Mesendoderm (in vitro differentiated cells): ENCODE data around the gene BOK.
"Not testable (repeated sequence)": the region's sequence is repeated elsewhere in the genome, so short reads cannot be mapped to it uniquely, and the experiment has no call there.

Source experiments
- DNase-seq: peaks from one replicate; pipeline ENCODE4 v3.0.0; 2013
- H2AK5ac ChIP-seq: 2 replicates; pipeline ENCODE4 v1.6.1; 2013; ENCODE audit warnings: low read length, inconsistent platforms
- H2BK120ac ChIP-seq: 2 replicates; pipeline ENCODE4 v1.6.1; 2013; ENCODE audit warnings: low read depth, mild to moderate bottlenecking, low read length, moderate library complexity, mixed read lengths
- H2BK15ac ChIP-seq: replicated peaks from 2 replicates; pipeline ENCODE4 v1.6.1; 2013; ENCODE audit warnings: low read depth, mild to moderate bottlenecking, moderate library complexity
- H2BK5ac ChIP-seq: 2 replicates; pipeline ENCODE4 v1.6.1; 2013; ENCODE audit warnings: low read length, inconsistent platforms
- H3K18ac ChIP-seq: 2 replicates; pipeline ENCODE4 v1.6.1; 2013; ENCODE audit warnings: mild to moderate bottlenecking, low read length, mixed read lengths
- H3K23ac ChIP-seq: one replicate; pipeline ENCODE4 v1.6.1; 2013; ENCODE audit warnings: low read length
- H3K27ac ChIP-seq: 2 replicates; pipeline ENCODE4 v1.5.1; 2013; ENCODE audit warnings: low read depth, mild to moderate bottlenecking, inconsistent platforms, low read length, moderate library complexity
- H3K27me3 ChIP-seq: 2 replicates; pipeline ENCODE4 v1.6.1; 2013; ENCODE audit warnings: low read length, control low read depth, mild to moderate bottlenecking, inconsistent platforms; ENCODE audit not compliant: insufficient read depth, poor library complexity
- H3K36me3 ChIP-seq: 2 replicates; pipeline ENCODE4 v1.6.1; 2013; ENCODE audit warnings: low read length, inconsistent platforms; ENCODE audit not compliant: control insufficient read depth, insufficient read depth
- H3K4ac ChIP-seq: one replicate; pipeline ENCODE4 v1.6.1; 2013; ENCODE audit warnings: low read depth, mild to moderate bottlenecking, low read length, moderate library complexity
- H3K4me1 ChIP-seq: 2 replicates; pipeline ENCODE4 v1.6.1; 2013; ENCODE audit warnings: low read depth, low read length, inconsistent platforms; ENCODE audit not compliant: control insufficient read depth
- H3K4me2 ChIP-seq: 2 replicates; pipeline ENCODE4 v1.6.1; 2013; ENCODE audit warnings: low read length
- H3K4me3 ChIP-seq: 2 replicates; pipeline ENCODE4 v1.5.1; 2013; ENCODE audit warnings: mild to moderate bottlenecking, low read length
- H3K56ac ChIP-seq: one replicate; pipeline ENCODE4 v1.6.1; 2013; ENCODE audit warnings: low read length
- H3K79me1 ChIP-seq: 2 replicates; pipeline ENCODE4 v1.6.1; 2013; ENCODE audit warnings: low read length, inconsistent platforms
- H3K79me2 ChIP-seq: 2 replicates; pipeline ENCODE4 v1.6.1; 2013; ENCODE audit warnings: mild to moderate bottlenecking, low read length; ENCODE audit not compliant: control insufficient read depth, insufficient read depth
- H3K9ac ChIP-seq: 2 replicates; pipeline ENCODE4 v1.6.1; 2013; ENCODE audit warnings: low read length, inconsistent platforms
- H4K5ac ChIP-seq: one replicate; pipeline ENCODE4 v1.6.1; 2013; ENCODE audit warnings: low read length
- H4K8ac ChIP-seq: one replicate; pipeline ENCODE4 v1.6.1; 2013; ENCODE audit warnings: low read depth, mild to moderate bottlenecking, control low read depth, low read length, moderate library complexity
- WGBS: extraction: QIAGEN DNeasy Blood & Tissue Kit; methylation state at CpG from one replicate; pipeline ENCODE4 v1.1.7; 2013; ENCODE audit warnings: low lambda C conversion rate, missing lambda C conversion rate; ENCODE audit not compliant: insufficient coverage; ENCODE audit errors: extremely low coverage; 5-methylcytosine and 5-hydroxymethylcytosine counted together

BOK gene

DNA sequence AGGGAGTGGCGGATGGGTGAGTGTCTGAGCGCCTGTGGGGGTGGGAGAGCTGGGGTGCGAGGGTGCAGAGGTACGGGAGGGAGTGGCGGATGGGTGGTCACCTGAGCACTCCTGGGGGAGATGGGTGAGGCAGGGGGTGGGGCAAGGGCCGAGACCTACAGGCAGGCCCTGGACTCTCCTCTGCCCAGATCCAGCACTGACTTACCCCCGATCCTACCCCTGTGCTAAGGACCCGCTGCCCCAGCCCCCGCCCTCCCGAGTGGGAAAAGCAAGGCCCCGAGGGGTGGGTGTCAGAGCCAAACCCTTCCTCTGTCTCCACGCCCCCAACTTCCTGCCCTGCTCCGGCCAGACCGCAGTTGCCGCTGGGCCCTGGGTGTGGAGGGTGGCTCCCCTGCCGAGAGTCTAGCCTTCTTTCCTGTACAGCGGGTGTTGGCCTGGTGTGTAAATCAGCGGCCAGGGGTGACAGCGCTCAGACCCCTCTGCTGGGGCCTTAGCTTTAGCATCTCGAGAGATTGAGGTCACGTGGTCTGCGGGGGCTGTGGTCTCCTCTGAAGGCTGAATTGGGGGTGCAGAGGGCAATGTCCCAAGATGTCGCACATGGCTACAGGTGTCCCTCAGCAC lies 12.5 kb downstream of the BOK start:
- no peaks in the 10 kb centered on the region for H3K36me3 ChIP-seq
- H3K4me3 ChIP-seq: no peak overlapping the region
- H2BK120ac ChIP-seq: no peak overlapping the region
- H2BK5ac ChIP-seq: no peak overlapping the region
- H3K79me2 ChIP-seq: no peaks in the 10 kb centered on the region
- no peak overlapping the region for H3K23ac ChIP-seq
- no peak overlapping the region for H2AK5ac ChIP-seq
- no peak overlapping the region for H4K5ac ChIP-seq
- H3K4me2 ChIP-seq: no peak overlapping the region
- H3K4ac ChIP-seq: no peak overlapping the region
- no peak overlapping the region for H3K9ac ChIP-seq
- WGBS: no CpG with 5 or more reads among the region's 23 CpGs
- H4K8ac ChIP-seq: no peak overlapping the region
- no peak overlapping the region for H3K18ac ChIP-seq
- H3K56ac ChIP-seq: no peak overlapping the region
- H3K27ac ChIP-seq: no peak overlapping the region
- no peaks in the 10 kb centered on the region for H3K27me3 ChIP-seq
- peaks cover 2% of the 10 kb centered on the region for H3K79me1 ChIP-seq
- no peak overlapping the region for H2BK15ac ChIP-seq
- no peaks in the 10 kb centered on the region for H3K4me1 ChIP-seq
- DNase-seq: no peak

DNA sequence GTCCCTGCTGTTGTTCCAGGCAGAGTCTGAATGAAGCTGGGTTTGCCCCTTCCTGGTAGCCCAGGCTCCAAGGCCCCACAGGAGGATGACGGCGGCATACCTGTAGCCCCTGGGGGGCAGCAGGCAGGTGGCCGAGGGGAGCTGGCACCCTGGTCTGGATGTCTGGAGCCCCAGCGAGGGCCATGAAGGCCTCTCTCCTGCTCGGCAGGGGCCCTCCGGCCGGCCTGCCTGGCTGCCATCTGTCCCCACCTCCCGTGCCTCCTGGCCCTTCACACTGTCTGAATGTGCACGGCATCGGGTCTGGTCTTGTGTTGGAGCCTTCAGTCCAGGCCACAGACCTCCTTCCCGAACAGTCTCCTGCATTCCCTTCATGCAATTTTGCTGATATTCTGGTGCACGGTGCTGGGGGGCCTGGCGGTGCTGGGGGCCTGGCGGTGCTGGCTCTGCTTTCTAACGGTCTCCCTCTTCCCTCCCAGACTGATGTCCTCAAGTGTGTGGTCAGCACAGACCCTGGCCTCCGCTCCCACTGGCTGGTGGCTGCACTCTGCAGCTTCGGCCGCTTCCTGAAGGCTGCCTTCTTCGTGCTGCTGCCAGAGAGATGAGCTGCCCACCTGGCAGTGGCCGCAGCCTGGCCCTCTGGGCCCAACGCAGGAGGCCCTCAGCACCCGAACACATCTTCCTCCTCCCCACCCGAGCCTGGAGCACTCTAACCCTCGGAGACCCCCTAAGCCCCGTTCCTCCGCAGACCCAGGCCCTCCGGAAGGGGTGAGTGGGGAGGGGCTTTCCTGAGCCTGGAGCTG lies 13.5 kb downstream of the BOK start:
- no CpG with 5 or more reads among the region's 27 CpGs for WGBS
- H2BK5ac ChIP-seq: no peak overlapping the region

DNA sequence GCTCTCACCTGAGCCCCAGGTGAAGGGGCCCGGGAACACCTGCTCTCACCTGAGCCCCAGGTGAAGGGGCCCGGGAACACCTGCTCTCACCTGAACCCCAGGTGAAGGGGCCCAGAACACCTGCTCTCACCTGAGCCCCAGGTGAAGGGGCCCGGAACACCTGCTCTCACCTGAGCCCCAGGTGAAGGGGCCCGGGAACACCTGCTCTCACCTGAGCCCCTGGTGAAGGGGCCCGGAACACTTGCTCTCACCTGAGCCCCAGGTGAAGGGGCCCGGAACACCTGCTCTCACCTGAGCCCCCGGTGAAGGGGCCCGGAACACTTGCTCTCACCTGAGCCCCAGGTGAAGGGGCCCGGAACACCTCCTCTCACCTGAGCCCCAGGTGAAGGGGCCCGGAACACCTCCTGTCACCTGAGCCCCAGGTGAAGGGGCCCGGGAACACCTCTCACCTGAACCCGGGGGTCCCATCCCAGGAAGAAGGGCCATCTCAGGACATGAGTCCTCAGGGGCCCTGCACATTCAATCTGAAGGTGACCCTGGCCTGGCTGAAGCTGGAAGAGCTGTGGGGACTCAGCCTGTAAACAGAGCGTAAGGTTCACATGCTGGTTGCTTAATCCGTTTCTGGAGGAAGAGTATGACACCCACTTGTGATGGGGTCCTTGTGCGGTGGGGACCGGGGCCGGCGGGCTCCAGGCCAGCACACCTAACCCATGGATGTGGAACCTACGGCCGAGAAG lies 14.5 kb downstream of the BOK start:
- H4K8ac ChIP-seq, H3K27me3 ChIP-seq, H3K9ac ChIP-seq, H3K4me3 ChIP-seq, DNase-seq, H3K79me2 ChIP-seq, H2BK5ac ChIP-seq, H3K23ac ChIP-seq, H2BK15ac ChIP-seq, H3K4ac ChIP-seq, H3K4me1 ChIP-seq, H4K5ac ChIP-seq, H3K4me2 ChIP-seq, H3K18ac ChIP-seq, H3K79me1 ChIP-seq, H2BK120ac ChIP-seq, H3K56ac ChIP-seq, H3K27ac ChIP-seq, H3K36me3 ChIP-seq, H2AK5ac ChIP-seq: not testable (repeated sequence)
- WGBS: no CpG with 5 or more reads among the region's 20 CpGs

More for the DNA sequence above, 13.5 kb downstream of the BOK start:
- no peak overlapping the region for H3K18ac ChIP-seq
- H3K56ac ChIP-seq: no peak overlapping the region
- H3K36me3 ChIP-seq: no peaks in the 10 kb centered on the region
- no peak overlapping the region for H3K23ac ChIP-seq
- H3K4me1 ChIP-seq: no peaks in the 10 kb centered on the region
- no peak overlapping the region for H3K9ac ChIP-seq
- H4K5ac ChIP-seq: no peak overlapping the region
- H3K79me1 ChIP-seq: peaks cover 2% of the 10 kb centered on the region
- H3K4me2 ChIP-seq: no peak overlapping the region
- no peak overlapping the region for H2AK5ac ChIP-seq
- no peaks in the 10 kb centered on the region for H3K27me3 ChIP-seq
- H2BK15ac ChIP-seq: no peak overlapping the region
- H4K8ac ChIP-seq: no peak overlapping the region
- no peak overlapping the region for H2BK120ac ChIP-seq
- no peaks in the 10 kb centered on the region for H3K79me2 ChIP-seq
- H3K27ac ChIP-seq: no peak overlapping the region
- H3K4ac ChIP-seq: no peak overlapping the region
- no peak overlapping the region for H3K4me3 ChIP-seq
- no peak for DNase-seq

DNA sequence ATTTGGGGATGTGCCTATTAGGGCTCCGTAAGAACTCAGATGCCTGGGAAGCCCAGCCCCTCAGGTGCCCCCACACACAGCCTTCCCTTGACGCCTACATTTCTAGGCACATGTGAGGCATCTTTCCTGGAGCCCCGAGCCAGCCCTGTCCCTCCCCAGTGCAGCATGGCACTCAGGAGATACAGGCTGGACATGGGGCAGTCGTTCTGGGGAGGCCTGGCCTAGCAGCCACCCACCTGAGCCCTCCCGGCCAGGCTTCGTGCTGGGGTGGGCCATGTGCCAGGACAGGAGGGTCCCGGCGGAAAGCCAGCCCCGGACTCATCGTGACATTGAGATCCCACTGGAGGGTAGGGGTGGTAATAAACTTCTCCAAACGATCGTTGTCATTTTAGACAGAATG lies 15.2 kb downstream of the BOK start:
- no peak overlapping the region for H3K56ac ChIP-seq
- no peaks in the 10 kb centered on the region for H3K4me1 ChIP-seq
- H2BK15ac ChIP-seq: no peak overlapping the region
- no peak for DNase-seq
- H4K8ac ChIP-seq: no peak overlapping the region
- no peak overlapping the region for H3K4me2 ChIP-seq
- no peaks in the 10 kb centered on the region for H3K36me3 ChIP-seq
- no peak overlapping the region for H3K18ac ChIP-seq
- H3K23ac ChIP-seq: no peak overlapping the region
- no peak overlapping the region for H2BK120ac ChIP-seq
- H3K79me2 ChIP-seq: no peaks in the 10 kb centered on the region
- no peaks in the 10 kb centered on the region for H3K27me3 ChIP-seq
- no peak overlapping the region for H3K4ac ChIP-seq
- H3K9ac ChIP-seq: no peak overlapping the region
- peaks cover 2% of the 10 kb centered on the region for H3K79me1 ChIP-seq
- WGBS: no CpG with 5 or more reads among the region's 12 CpGs
- no peak overlapping the region for H4K5ac ChIP-seq
- no peak overlapping the region for H3K27ac ChIP-seq
- H3K4me3 ChIP-seq: no peak overlapping the region
- H2AK5ac ChIP-seq: no peak overlapping the region
- no peak overlapping the region for H2BK5ac ChIP-seq

DNA sequence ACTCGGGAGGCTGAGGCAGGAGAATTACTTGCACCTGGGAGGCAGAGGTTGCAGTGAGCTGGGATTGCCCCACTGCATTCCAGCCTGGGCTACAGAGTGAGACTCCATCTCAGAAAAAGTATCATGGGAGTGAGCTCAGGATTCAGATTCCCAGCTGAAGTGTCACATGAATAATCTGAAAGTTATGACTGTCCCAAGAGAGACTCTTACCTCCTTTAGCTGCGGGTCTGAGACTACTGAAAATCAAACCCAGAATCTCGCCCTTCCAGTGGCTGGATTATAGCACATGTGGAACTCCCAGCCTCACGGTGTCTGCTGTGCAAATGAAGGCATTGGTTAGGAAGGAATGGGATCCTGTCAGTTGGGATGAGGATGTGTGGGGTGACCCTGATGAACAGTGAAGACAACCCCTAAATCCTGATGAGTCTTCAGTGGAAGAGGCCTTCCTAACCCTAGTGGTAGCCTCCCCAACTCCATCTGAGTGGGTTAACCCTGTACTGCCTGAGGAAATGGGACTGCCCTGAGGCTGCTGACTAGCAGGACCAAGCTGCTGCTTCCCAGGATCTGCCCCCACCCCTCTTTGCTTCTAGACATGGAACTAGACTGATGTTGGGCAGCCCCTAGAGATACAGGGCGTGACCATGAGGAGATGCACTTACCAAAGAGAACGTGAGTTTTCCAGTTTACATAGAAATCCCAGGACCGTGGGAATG lies 16.5 kb downstream of the BOK start:
- no peak overlapping the region for H4K5ac ChIP-seq
- no peaks in the 10 kb centered on the region for H3K79me1 ChIP-seq
- DNase-seq: no peak
- no peak overlapping the region for H2BK120ac ChIP-seq
- no peak overlapping the region for H3K18ac ChIP-seq
- H2BK5ac ChIP-seq: no peak overlapping the region
- H3K4me1 ChIP-seq: no peaks in the 10 kb centered on the region
- no peak overlapping the region for H2AK5ac ChIP-seq
- H3K4ac ChIP-seq: no peak overlapping the region
- H3K27me3 ChIP-seq: no peaks in the 10 kb centered on the region
- no CpG with 5 or more reads among the region's 7 CpGs for WGBS
- H3K36me3 ChIP-seq: no peaks in the 10 kb centered on the region
- no peak overlapping the region for H4K8ac ChIP-seq
- H3K79me2 ChIP-seq: no peaks in the 10 kb centered on the region
- H3K4me2 ChIP-seq: no peak overlapping the region
- H3K9ac ChIP-seq: no peak overlapping the region
- H2BK15ac ChIP-seq: no peak overlapping the region
- H3K27ac ChIP-seq: no peak overlapping the region
- no peak overlapping the region for H3K4me3 ChIP-seq
- H3K23ac ChIP-seq: peak overlapping the region; percentile 4
- H3K56ac ChIP-seq: no peak overlapping the region
